Breast epithelium (tissue), 3 donors: Measurements from ENCODE around the gene MYO1A.

Source experiments
- CTCF ChIP-seq, 3 donors: fragments of 450-650 bp; IDR thresholded peaks; one replicate each; pipeline ENCODE4 v1.5.1; 2016 to 2017; ENCODE audit warnings: antibody characterized with exemption in 3 of 3, mild to moderate bottlenecking in 3 of 3, moderate library complexity in 3 of 3
- POLR2AphosphoS5 ChIP-seq, 3 donors: sonication (generic); formaldehyde crosslinking; IDR thresholded peaks; one replicate each; pipeline ENCODE4 v1.6.1; 2017; ENCODE audit warnings: antibody characterized with exemption in 3 of 3

- no peak for TF ChIP-seq CTCF (IDR thresholded peaks at IDR 0.05)
- no peak for TF ChIP-seq POLR2AphosphoS5 (IDR thresholded peaks at IDR 0.05)
Observed at GRCh38 chr12:57092876-57093414, 43.0 kb upstream of the MYO1A start.
